ENCODE measurements around the gene GARNL3. TPM values are rescaled to one million over a fixed set of nuclear protein-coding genes. Genes with fewer than 3 reads are reported as not detected.

GARNL3 gene
- total and polyA plus RNA-seq, 2 donors (not counting 3 experiments of a cell fraction or from before 2014, with no cell fraction given) = 1.4 to 8.3 TPM

GRCh38 chr9:127356906-127357305 is 92.3 kb downstream of the GARNL3 start:
- no peaks in the 10 kb centered on the region for H3K4me1 ChIP-seq (ENCODE audit: control insufficient read depth, extremely low read depth, insufficient read depth, low read length)
- ChIA-PET POLR2A (no interaction called here), CTCF (interaction anchor here (1.7 to 2.2 kb wide), 2 partner anchors 9 to 10 kb away, joined by 8 to 9 read pairs; no protein-coding TSS in a partner anchor)
- no peaks in the 10 kb centered on the region for H3K9me1 ChIP-seq (replicated peaks; ENCODE audit: control insufficient read depth, extremely low read depth, insufficient read depth, low read length)
- H3K27me3 ChIP-seq (ENCODE audit: control insufficient read depth in 2 of 2, insufficient read depth in 2 of 2, low read length in 2 of 2) = no peaks in the 10 kb centered on the region
- H3K4me2 ChIP-seq (ENCODE audit: insufficient read depth, low read length) = no peak overlapping the region
- no TSS peak for BruUV-seq (replicated peaks)
- no peaks in the 10 kb centered on the region for H4K20me1 ChIP-seq (replicated peaks; ENCODE audit: control insufficient read depth, extremely low read depth, insufficient read depth, low read length)
- FAIRE-seq (no peak), DNase-seq (ENCODE audit: low read depth, low spot score) (no peak)
- no peak overlapping the region for H3K27ac ChIP-seq (ENCODE audit: insufficient read depth, low read depth, low read length)
- dilution Hi-C loops (cut with MboI; ENCODE audit: extremely low pct_ligation_motif_present, low sequenced_read_pairs) (no loop called here), intact Hi-C loops (cut with micrococcal nuclease) (no loop called here)
- H3K36me3 ChIP-seq (ENCODE audit: control insufficient read depth in 2 of 2, extremely low read depth in 1 of 2, insufficient read depth in 2 of 2, low read length in 2 of 2) = no peaks in the 10 kb centered on the region
- no peak for TF ChIP-seq FOS (IDR thresholded peaks at IDR 0.05; ENCODE audit: borderline replicate concordance, insufficient read depth, low read length)
- TF ChIP-seq CTCF (IDR thresholded peaks at IDR 0.05; ENCODE audit: extremely low read depth in 1 of 2, insufficient read depth in 1 of 2, low read depth in 1 of 2, low read length in 2 of 2) = no peak
- TF ChIP-seq POLR2A (IDR thresholded peaks at IDR 0.05; ENCODE audit: low read depth, low read length) = no peak
- TF ChIP-seq POLR2AphosphoS5 (IDR thresholded peaks at IDR 0.05; ENCODE audit: insufficient read depth, low read depth, low read length) = no peak
- no peak for TF ChIP-seq GATA2 (IDR thresholded peaks at IDR 0.05; ENCODE audit: insufficient read depth, insufficient read length, low read depth, low read length)
- no peak for TF ChIP-seq EZH2 (IDR thresholded peaks at IDR 0.05; ENCODE audit: borderline replicate concordance, low read depth, low read length, severe bottlenecking)
- no peak for TF ChIP-seq JUN (IDR thresholded peaks at IDR 0.05; ENCODE audit: borderline replicate concordance, insufficient read depth, insufficient read length, low read depth)
- H3K9me3 ChIP-seq (replicated peaks; ENCODE audit: control insufficient read depth, insufficient read depth, low read length) = no peaks in the 10 kb centered on the region
- no peak overlapping the region for H3K9ac ChIP-seq (replicated peaks; ENCODE audit: extremely low read depth, insufficient read depth, low read length)
- no peak overlapping the region for H3K4me3 ChIP-seq (replicated peaks in 1 of 3; ENCODE audit: insufficient read depth in 1 of 3, low read depth in 1 of 3, low read length in 3 of 3)
- H3K79me2 ChIP-seq (ENCODE audit: control insufficient read depth, insufficient read depth, low read length) = no peaks in the 10 kb centered on the region
- no peak overlapping the region for H2AFZ ChIP-seq (ENCODE audit: low read depth, low read length)
